GM03348 (cell line): ENCODE results near the gene VSNL1.

Experiments
- DNase-seq: peaks from one replicate; pipeline ENCODE4 v3.0.0; 2012; ENCODE audit warnings: low spot score

The VSNL1 gene

DNA sequence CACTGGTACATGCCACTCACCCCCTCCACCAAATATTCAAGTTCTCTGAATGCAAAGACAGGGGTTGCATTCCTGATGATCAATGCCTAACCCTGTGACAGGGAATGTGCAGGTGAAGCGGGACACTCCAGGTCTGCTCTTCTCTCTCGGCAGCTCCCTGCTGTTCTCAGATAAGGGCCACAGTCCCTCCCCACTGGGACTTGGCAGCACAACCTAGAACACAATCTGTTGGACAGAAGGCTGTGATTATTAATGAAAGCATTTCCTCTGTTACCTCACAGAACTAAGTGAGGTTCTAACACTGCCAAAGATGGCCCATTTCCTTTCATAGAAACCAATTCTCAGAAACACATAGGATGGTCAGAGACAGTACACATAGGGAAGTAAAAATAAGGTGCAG lies 42.7 kb downstream of the VSNL1 start:
- DNase-seq, result peak; percentile 41

DNA sequence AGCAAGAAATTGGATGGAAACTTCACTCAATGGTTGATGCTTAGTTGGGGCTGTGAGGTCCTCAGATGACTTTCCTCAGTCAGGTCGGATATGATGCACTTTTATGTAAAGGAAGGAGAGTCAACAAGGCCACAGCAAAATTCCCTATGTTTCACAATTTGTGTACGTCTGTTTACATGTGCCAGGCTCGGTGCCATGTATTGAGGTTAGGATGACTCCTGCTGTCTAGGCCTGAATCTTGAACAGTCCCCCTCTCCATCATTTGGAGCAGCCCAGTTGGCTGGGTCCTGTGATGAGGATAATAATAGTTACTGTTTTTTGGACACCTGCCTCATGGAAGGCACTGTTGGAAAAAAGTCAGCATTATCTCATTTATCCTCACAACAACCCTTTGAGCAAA lies 43.1 kb downstream of the VSNL1 start:
- no peak for DNase-seq

- no peak for DNase-seq
Measured at GRCh38 chr2:17584689-17585088, 44.2 kb downstream of the VSNL1 start.

DNA sequence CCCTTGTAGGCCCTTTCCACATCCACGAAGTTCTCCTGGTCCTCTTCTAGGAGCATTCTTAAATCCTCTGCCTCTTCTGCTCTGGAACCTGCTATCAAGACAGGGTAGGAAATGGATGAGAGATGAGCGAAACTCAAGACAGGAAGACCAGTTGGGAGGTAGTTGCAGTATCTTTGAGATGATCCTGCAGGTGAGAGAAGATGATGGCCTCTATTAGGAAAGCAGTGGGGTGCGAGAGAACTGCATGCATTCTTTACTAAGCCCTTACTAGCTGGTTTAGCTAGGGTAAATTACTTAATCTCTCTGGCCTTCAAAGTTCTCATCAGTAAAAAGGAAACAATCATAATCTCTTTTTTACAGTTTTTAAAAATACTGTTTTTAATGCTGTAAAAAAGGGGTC lies 47.0 kb downstream of the VSNL1 start:
- no peak for DNase-seq

DNA sequence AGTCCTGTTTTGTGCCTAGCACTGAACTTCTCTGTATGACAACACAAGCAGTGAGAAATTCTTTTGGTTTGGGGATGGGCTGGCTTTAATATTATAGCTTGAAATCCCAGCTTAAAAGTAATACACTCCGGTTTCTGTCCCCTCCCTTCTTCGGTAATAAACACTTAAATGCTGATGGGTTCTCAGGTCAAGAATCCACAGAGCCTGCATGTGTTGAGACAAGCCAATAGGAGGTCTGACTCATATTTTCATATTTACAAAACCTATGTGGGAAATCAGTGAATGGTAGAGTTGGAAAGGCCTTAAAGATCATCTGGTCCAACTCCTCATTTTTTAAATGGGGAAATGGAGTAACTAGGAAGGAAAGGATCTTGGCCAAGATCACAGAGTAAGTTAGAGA lies 47.5 kb downstream of the VSNL1 start:
- no peak for DNase-seq

DNA sequence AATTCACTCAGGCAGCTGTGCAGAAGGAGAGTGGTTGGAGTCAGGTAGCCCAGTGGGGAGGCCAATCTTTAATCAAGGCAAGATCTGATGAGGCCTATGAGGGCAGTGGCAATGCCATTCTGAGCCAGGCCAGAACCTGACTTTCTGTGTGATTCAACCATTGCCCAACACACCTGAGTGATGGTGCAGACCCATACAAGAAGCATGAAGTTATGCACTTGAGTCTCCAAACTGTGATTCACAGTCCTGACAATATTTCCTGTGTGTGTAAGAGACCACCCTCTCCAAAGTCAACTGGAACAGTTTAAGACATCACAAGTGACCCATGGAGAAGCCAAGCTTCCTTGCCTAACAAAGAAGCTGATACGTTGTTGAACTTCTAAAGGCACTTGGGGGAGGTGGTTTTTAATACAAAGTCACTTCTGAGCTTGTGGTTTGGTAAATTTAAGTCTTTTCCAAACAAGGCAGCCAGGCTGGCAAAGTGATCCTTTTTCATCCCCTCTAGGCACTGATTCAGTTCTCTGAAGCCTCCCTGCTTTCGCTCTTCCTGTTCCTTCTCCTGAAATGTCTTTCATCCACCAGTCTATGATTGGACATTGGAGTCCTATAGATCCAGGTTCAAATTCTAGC lies 49.0 kb downstream of the VSNL1 start:
- DNase-seq, result no peak

DNA sequence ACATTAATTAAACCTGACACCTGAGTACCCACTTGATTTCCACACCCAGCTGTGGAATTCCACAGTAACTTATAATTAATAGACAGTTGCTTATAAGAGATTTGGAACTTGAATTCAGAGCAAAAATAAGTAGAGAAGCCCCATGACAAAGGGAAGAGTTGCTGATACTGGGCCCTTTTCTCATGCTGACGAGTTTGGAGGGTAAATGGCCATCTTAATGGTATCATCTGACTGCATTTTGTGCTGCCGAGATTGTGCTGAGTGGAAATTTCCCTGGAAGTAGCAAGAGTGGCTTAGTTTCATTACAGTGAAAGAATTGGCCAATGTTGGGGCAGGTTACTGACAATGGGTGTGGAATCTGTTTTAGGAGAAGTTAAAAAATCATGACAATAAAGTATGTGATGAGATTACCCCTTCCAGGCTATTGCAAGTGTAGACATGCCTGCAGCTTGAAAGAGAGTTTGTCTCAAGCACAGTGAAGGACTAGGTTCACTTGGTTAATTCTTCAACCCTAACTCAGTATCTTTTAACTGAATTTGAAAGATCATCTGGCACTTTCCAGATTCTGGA lies 49.9 kb downstream of the VSNL1 start:
- no peak for DNase-seq

- DNase-seq, result no peak
Measured at GRCh38 chr2:17591846-17592245, 51.4 kb downstream of the VSNL1 start.

- no peak for DNase-seq
Measured at GRCh38 chr2:17592731-17593409, 52.4 kb downstream of the VSNL1 start.

DNA sequence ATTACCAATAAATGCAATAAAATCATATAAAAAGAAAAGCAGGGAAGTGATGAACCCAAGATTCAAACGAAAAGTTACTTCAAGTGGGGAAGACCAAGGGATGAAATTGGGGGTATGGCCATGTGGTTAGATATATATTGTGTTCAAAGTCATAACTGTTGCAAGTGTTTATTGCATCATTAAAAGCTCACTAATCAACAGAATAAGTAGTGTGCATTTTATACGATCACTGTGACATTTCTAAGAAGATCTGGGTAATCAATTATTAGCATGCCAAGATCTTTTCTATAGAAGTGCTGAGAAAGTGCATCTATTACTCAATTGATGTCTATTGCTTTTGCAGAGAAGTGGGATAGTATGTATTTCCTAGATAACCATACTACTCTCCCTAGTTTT lies 52.9 kb downstream of the VSNL1 start:
- no peak for DNase-seq

DNA sequence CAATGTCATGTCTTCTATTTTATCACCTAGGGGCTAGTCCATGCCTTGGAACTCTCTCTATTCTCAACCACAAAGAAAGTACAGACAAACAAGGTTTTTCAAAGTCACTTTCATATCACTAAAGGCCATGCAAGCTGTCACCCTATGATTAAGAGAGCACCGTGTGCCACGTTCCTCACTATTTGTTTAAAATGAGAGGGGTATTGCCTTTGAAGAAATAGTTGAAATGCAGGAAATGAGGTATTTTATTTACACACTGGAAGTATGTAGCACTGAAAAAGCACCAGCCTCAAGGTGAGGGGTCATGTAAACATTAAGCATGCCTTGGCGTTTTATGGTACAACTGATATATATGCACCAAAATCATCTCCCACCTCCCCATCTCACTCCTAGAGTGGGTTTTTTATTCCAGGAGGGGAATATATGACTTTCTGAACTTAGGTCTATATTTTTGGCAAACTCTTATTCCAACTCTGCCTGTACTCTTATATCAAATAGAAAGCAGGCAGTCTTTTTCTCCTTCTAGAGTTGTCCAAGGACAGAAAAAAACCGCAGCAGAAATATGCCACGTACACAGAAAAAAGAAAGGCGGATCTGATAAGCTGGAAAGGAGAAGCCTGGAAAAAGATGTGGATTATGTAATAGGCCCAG lies 53.5 kb downstream of the VSNL1 start:
- DNase-seq, result no peak

- DNase-seq, result peak; percentile 74
Measured at GRCh38 chr2:17594533-17595401, 54.3 kb downstream of the VSNL1 start.

DNA sequence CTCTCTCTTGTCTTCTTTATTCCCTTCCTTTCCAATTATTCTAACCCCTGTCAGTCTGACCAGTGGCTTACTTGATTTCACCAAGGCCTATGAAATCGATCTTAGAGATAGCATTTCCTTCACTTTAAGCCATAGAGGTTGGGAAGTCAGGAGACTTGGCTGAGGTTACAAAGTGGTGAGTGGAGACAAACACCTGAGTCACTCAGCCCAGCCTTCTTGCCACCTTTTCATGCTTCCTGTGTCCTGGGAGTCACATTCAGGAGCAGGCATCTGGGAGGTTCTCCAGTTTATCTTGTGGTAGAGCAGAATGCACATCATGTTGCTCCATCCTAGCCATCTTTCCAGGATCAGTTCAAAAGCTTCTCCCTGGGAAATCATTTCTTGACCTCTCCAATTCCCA lies 59.1 kb downstream of the VSNL1 start:
- no peak for DNase-seq

- peak; percentile 13 for DNase-seq
Measured at GRCh38 chr2:17600556-17601204, 60.2 kb downstream of the VSNL1 start.

GRCh38 chr2:17604050-17604449 lies 63.6 kb downstream of the VSNL1 start:
- no peak for DNase-seq

GRCh38 chr2:17605696-17606095 lies 65.2 kb downstream of the VSNL1 start:
- no peak for DNase-seq

DNA sequence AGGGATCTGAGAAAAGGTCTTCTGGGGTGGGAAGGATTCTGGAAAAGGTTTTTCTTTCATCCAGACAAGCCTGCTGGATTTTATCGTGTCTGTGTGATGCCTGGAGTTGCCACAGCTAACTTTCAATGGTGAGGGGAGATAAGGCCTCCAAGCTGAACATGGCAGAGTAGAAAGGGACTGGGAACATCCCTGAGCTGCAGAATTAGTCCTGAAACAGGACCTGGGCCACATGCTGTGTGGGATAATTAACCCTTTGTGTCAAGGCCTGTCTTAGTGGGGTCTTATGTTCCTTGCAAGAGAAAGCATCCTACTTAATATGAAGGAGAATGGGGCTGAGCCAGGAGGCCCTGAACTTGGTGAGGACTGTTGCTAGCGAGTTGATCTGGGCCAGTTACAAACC lies 66.4 kb downstream of the VSNL1 start:
- no peak for DNase-seq

DNA sequence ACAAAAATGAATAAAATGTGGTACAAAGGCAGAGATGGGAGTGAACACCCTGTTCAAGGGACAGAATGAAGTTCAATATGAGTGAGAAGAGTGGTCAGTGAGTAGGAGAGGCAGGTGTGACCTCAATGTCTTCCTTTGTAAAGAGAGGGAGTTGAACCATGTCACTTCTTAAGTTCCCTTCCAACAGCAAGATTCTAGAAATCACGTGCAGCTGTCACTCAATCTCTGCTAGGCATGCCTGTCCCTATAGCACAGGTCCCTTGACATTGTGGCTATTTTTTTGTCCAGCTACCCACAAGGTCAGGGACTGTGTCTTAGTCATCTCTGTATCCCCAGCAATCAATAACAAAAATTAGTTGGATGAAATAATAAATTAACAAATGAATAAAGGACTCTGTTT lies 66.9 kb downstream of the VSNL1 start:
- DNase-seq, result no peak

GRCh38 chr2:17608251-17608650 lies 67.8 kb downstream of the VSNL1 start:
- DNase-seq, result no peak

DNA sequence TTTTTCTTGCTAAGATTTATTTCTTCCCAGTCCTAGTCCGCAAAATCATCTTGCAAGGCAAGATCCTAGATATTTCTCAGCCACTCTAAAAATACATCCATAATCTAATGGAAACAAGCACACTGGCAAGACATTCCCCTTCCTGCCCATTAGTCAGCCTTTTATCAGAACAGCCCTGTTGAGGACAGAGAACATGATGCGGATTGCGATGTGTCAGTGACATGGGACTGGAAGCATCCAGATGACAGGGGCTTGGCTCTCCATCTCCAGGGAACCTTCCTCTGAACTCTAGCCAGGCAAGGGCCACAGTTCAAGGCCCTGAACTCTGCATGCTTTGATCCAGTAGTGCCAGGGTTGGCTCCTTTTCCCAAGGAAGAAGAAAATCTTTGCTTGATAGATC lies 70.0 kb downstream of the VSNL1 start:
- DNase-seq, result no peak

DNA sequence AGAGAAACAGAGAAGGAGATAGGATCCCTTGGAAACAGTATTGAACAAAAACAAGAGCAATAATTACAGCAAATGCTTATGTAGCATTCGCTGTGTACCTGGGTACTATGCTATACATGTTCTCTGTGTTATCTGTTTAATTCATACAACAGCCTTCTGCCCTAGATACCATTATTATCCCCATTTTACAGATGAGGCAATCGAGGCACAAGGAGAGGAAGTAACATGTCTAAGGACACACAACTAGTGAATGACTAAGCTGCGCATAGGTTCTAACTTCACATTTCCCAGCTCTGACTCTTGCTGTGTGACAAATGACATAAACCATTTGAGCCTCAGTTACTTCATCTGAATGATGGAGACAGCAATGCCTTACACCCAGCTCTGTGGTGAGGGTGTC lies 70.5 kb downstream of the VSNL1 start:
- DNase-seq, result no peak
